ENCODE results near the gene FAM171A1. TPM values are rescaled to one million over a fixed set of nuclear protein-coding genes. Genes with fewer than 3 reads are reported as not detected.

Gene FAM171A1
- total and polyA plus RNA-seq, 2 donors (not counting 1 experiment from before 2014, with no cell fraction given), result 8.8 to 10.3 TPM

DNA sequence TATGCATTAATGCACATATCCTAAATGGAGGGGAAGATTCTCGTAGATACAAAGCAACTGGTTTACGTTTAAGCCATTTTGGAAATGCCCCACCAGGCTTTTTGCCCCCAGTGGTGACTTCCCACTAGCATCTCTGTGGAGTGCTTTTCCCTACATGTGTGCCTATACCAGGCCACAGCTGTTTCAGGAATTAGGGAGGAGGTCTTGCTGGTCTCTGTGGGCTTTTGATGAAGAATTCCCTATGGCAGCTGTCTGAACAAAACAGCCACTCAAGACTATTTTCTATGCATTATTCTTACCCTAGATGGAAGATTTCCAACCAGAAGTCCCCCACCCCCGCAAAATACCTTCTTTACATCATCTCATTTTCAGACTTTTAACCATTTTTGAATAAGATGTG, 150.6 kb downstream of the FAM171A1 start:
- no peak overlapping the region for H2AFZ ChIP-seq (ENCODE audit: low read length)
- no peak overlapping the region for H3K9ac ChIP-seq (ENCODE audit: insufficient read depth, low read length)
- H4K20me1 ChIP-seq (ENCODE audit: control insufficient read depth, extremely low read depth, insufficient read depth, low read length), result no peaks in the 10 kb centered on the region
- H3K9me3 ChIP-seq (ENCODE audit: control insufficient read depth, insufficient read depth, low read depth, low read length), result no peaks in the 10 kb centered on the region
- no peaks in the 10 kb centered on the region for H3K36me3 ChIP-seq (ENCODE audit: control insufficient read depth, insufficient read depth, low read length)
- TF ChIP-seq, protein P1, sequence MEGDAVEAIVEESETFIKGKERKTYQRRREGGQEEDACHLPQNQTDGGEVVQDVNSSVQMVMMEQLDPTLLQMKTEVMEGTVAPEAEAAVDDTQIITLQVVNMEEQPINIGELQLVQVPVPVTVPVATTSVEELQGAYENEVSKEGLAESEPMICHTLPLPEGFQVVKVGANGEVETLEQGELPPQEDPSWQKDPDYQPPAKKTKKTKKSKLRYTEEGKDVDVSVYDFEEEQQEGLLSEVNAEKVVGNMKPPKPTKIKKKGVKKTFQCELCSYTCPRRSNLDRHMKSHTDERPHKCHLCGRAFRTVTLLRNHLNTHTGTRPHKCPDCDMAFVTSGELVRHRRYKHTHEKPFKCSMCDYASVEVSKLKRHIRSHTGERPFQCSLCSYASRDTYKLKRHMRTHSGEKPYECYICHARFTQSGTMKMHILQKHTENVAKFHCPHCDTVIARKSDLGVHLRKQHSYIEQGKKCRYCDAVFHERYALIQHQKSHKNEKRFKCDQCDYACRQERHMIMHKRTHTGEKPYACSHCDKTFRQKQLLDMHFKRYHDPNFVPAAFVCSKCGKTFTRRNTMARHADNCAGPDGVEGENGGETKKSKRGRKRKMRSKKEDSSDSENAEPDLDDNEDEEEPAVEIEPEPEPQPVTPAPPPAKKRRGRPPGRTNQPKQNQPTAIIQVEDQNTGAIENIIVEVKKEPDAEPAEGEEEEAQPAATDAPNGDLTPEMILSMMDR (conservative IDR thresholded peaks at IDR 0.05 in 1 of 2, IDR thresholded peaks at IDR 0.05 in 1 of 2; ENCODE audit: low read depth in 1 of 2, low read length in 2 of 2), result no peak
- no peak for TF ChIP-seq EZH2 (IDR thresholded peaks at IDR 0.05; ENCODE audit: low read length, missing control alignments)
- H3K4me2 ChIP-seq (ENCODE audit: extremely low read depth, insufficient read depth, low read length), result no peak overlapping the region
- no peak for DNase-seq (ENCODE audit: low read depth in 2 of 2)
- no peak overlapping the region for H3K27ac ChIP-seq (ENCODE audit: insufficient read depth, low read length)
- H3K79me2 ChIP-seq (ENCODE audit: control insufficient read depth, insufficient read depth, low read length), result no peaks in the 10 kb centered on the region
- H3K4me3 ChIP-seq (replicated peaks in 1 of 4; ENCODE audit: control extremely low read depth in 1 of 4, insufficient read depth in 1 of 4, low read depth in 3 of 4, low read length in 4 of 4), result no peak overlapping the region
- no peaks in the 10 kb centered on the region for H3K27me3 ChIP-seq (ENCODE audit: control insufficient read depth, insufficient read depth, low read length)
- H3K4me1 ChIP-seq (ENCODE audit: control insufficient read depth, extremely low read depth, insufficient read depth, low read length), result no peaks in the 10 kb centered on the region

GRCh38 chr10:15216700-15217099, 154.4 kb downstream of the FAM171A1 start:
- Histone ChIP-seq H3K9ac (ENCODE audit: insufficient read depth, low read length) (no peak overlapping the region), H3K4me2 (ENCODE audit: extremely low read depth, insufficient read depth, low read length) (no peak overlapping the region), H3K27me3 (ENCODE audit: control insufficient read depth, insufficient read depth, low read length) (no peaks in the 10 kb centered on the region), H3K4me3 (replicated peaks in 1 of 4; ENCODE audit: control extremely low read depth in 1 of 4, insufficient read depth in 1 of 4, low read depth in 3 of 4, low read length in 4 of 4) (no peak overlapping the region), H3K4me1 (ENCODE audit: control insufficient read depth, extremely low read depth, insufficient read depth, low read length) (peaks cover 5% of the 10 kb centered on the region), H3K27ac (ENCODE audit: insufficient read depth, low read length) (no peak overlapping the region), H4K20me1 (ENCODE audit: control insufficient read depth, extremely low read depth, insufficient read depth, low read length) (no peaks in the 10 kb centered on the region), H3K9me3 (ENCODE audit: control insufficient read depth, insufficient read depth, low read depth, low read length) (no peaks in the 10 kb centered on the region), H3K36me3 (ENCODE audit: control insufficient read depth, insufficient read depth, low read length) (peaks cover 4% of the 10 kb centered on the region), H2AFZ (ENCODE audit: low read length) (no peak overlapping the region), H3K79me2 (ENCODE audit: control insufficient read depth, insufficient read depth, low read length) (no peaks in the 10 kb centered on the region)
- TF ChIP-seq EZH2 (IDR thresholded peaks at IDR 0.05; ENCODE audit: low read length, missing control alignments), result no peak
- TF ChIP-seq, protein P1 (conservative IDR thresholded peaks at IDR 0.05 in 1 of 2, IDR thresholded peaks at IDR 0.05 in 1 of 2; ENCODE audit: low read depth in 1 of 2, low read length in 2 of 2), result no peak
- no peak for DNase-seq (ENCODE audit: low read depth in 2 of 2)

- H3K4me3 ChIP-seq (replicated peaks in 1 of 4; ENCODE audit: control extremely low read depth in 1 of 4, insufficient read depth in 1 of 4, low read depth in 3 of 4, low read length in 4 of 4), result no peak overlapping the region
- no peak for DNase-seq (ENCODE audit: low read depth in 2 of 2)
- no peaks in the 10 kb centered on the region for H3K9me3 ChIP-seq (ENCODE audit: control insufficient read depth, insufficient read depth, low read depth, low read length)
- H3K9ac ChIP-seq (ENCODE audit: insufficient read depth, low read length), result no peak overlapping the region
- no peak overlapping the region for H3K4me2 ChIP-seq (ENCODE audit: extremely low read depth, insufficient read depth, low read length)
- no peaks in the 10 kb centered on the region for H4K20me1 ChIP-seq (ENCODE audit: control insufficient read depth, extremely low read depth, insufficient read depth, low read length)
- H3K4me1 ChIP-seq (ENCODE audit: control insufficient read depth, extremely low read depth, insufficient read depth, low read length), result peaks cover 5% of the 10 kb centered on the region
- H3K79me2 ChIP-seq (ENCODE audit: control insufficient read depth, insufficient read depth, low read length), result no peaks in the 10 kb centered on the region
- TF ChIP-seq, protein P1 (conservative IDR thresholded peaks at IDR 0.05 in 1 of 2, IDR thresholded peaks at IDR 0.05 in 1 of 2; ENCODE audit: low read depth in 1 of 2, low read length in 2 of 2), result no peak
- no peak for TF ChIP-seq EZH2 (IDR thresholded peaks at IDR 0.05; ENCODE audit: low read length, missing control alignments)
- H3K27ac ChIP-seq (ENCODE audit: insufficient read depth, low read length), result no peak overlapping the region
- H3K36me3 ChIP-seq (ENCODE audit: control insufficient read depth, insufficient read depth, low read length), result peaks cover 4% of the 10 kb centered on the region
- no peak overlapping the region for H2AFZ ChIP-seq (ENCODE audit: low read length)
- H3K27me3 ChIP-seq (ENCODE audit: control insufficient read depth, insufficient read depth, low read length), result no peaks in the 10 kb centered on the region
These were observed 156.9 kb downstream of the FAM171A1 start for GRCh38 chr10:15214237-15214636.

Measured in fibroblast of lung (primary cell).